Measurements from ENCODE around the gene DENND4C. TPM values are rescaled to one million over a fixed set of nuclear protein-coding genes. Genes with fewer than 3 reads are reported as not detected.

Gene DENND4C
- total RNA-seq, 1 experiment from 2014 or later = 29.5 TPM

GRCh38 chr9:19201899-19202891 is 28.3 kb upstream of the DENND4C start:
- POLR2A ChIA-PET (ENCODE audit: unreplicated experiment) = no interaction called here
- peak in 1 of 2 experiments; percentile 60 for DNase-seq
- no TSS peak for BruUV-seq (replicated peaks)

GRCh38 chr9:19203058-19203457 is 27.4 kb upstream of the DENND4C start:
- peaks cover 16% of the 10 kb centered on the region for H3K4me1 ChIP-seq (replicated peaks; ENCODE audit: insufficient read depth)
- no peaks in the 10 kb centered on the region for H3K27me3 ChIP-seq (ENCODE audit: insufficient read depth, low read depth)
- H3K9me3 ChIP-seq (ENCODE audit: insufficient read depth, low read depth) = no peaks in the 10 kb centered on the region
- POLR2A ChIA-PET (ENCODE audit: unreplicated experiment) = no interaction called here
- H3K4me2 ChIP-seq = no peak overlapping the region
- no peaks in the 10 kb centered on the region for H3K36me3 ChIP-seq (ENCODE audit: low read depth)
- CTCF ChIA-PET = no interaction called here
- H4K20me1 ChIP-seq (ENCODE audit: insufficient read depth) = no peaks in the 10 kb centered on the region
- BruUV-seq (replicated peaks) = no TSS peak
- DNase-seq = no peak
- H3K27ac ChIP-seq = no peak overlapping the region
- peaks cover 3% of the 10 kb centered on the region; the same call in 1 of the 2 replicates for H3F3A ChIP-seq (ENCODE audit: insufficient read depth, low read depth)
- no peak overlapping the region for H3K4me3 ChIP-seq
- H3K9me2 ChIP-seq (ENCODE audit: insufficient read depth) = no peaks in the 10 kb centered on the region
- no peak overlapping the region for H2AFZ ChIP-seq
- intact Hi-C loops (cut with micrococcal nuclease; ENCODE audit: unreplicated experiment) = no loop called here
- no peaks in the 10 kb centered on the region for H3K79me2 ChIP-seq (ENCODE audit: low read depth)
- no peak for TF ChIP-seq EZH2 (IDR thresholded peaks at IDR 0.05; ENCODE audit: low read depth)
- TF ChIP-seq, protein P1, sequence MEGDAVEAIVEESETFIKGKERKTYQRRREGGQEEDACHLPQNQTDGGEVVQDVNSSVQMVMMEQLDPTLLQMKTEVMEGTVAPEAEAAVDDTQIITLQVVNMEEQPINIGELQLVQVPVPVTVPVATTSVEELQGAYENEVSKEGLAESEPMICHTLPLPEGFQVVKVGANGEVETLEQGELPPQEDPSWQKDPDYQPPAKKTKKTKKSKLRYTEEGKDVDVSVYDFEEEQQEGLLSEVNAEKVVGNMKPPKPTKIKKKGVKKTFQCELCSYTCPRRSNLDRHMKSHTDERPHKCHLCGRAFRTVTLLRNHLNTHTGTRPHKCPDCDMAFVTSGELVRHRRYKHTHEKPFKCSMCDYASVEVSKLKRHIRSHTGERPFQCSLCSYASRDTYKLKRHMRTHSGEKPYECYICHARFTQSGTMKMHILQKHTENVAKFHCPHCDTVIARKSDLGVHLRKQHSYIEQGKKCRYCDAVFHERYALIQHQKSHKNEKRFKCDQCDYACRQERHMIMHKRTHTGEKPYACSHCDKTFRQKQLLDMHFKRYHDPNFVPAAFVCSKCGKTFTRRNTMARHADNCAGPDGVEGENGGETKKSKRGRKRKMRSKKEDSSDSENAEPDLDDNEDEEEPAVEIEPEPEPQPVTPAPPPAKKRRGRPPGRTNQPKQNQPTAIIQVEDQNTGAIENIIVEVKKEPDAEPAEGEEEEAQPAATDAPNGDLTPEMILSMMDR (conservative IDR thresholded peaks at IDR 0.05) = no peak

More at GRCh38 chr9:19201899-19202891, 28.3 kb upstream of the DENND4C start:
- H3K27ac ChIP-seq = no peak overlapping the region
- peaks cover 10% of the 10 kb centered on the region for H3K4me1 ChIP-seq (replicated peaks; ENCODE audit: insufficient read depth)
- no peaks in the 10 kb centered on the region for H3K9me3 ChIP-seq (ENCODE audit: insufficient read depth, low read depth)
- 0 out of 2 replicates have a peak overlapping the region, but pooled peaks have one; percentile 16 for H2AFZ ChIP-seq
- CTCF ChIA-PET = no interaction called here
- H3K36me3 ChIP-seq (ENCODE audit: low read depth) = no peaks in the 10 kb centered on the region
- TF ChIP-seq EZH2 (IDR thresholded peaks at IDR 0.05; ENCODE audit: low read depth) = no peak
- TF ChIP-seq, protein P1 (conservative IDR thresholded peaks at IDR 0.05) = no peak
- H3K27me3 ChIP-seq (ENCODE audit: insufficient read depth, low read depth) = no peaks in the 10 kb centered on the region
- H3K4me3 ChIP-seq = no peak overlapping the region
- H4K20me1 ChIP-seq (ENCODE audit: insufficient read depth) = no peaks in the 10 kb centered on the region
- intact Hi-C loops (cut with micrococcal nuclease; ENCODE audit: unreplicated experiment) = no loop called here
- H3K9me2 ChIP-seq (ENCODE audit: insufficient read depth) = no peaks in the 10 kb centered on the region
- no peaks in the 10 kb centered on the region for H3K79me2 ChIP-seq (ENCODE audit: low read depth)
- H3F3A ChIP-seq (ENCODE audit: insufficient read depth, low read depth) = no peaks in the 10 kb centered on the region; the same call in 1 of the 2 replicates
- peak overlapping the region; percentile 48 for H3K4me2 ChIP-seq

DNA sequence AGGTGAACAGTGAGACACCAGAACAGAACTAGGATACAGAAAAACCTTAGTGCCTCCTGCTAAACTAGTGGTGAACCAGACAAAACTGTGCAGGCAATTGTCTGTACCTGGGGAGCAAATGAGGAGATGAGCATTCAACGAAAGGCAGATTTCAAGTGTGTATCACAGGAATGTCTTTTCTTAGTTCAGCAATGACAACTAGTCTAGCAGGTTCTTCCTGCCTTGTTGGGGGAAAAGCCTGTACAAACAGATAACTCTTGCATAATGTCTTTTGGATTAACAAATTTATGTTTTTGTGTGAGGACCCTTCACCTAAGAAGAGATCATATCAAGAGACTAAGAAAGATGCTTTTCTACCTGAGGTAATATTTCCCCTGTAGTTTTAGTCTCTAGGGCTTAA is 21.8 kb upstream of the DENND4C start:
- Histone ChIP-seq H3K9me2 (ENCODE audit: insufficient read depth) (no peaks in the 10 kb centered on the region), H3K36me3 (ENCODE audit: low read depth) (no peaks in the 10 kb centered on the region), H3K79me2 (ENCODE audit: low read depth) (no peaks in the 10 kb centered on the region), H3K27me3 (ENCODE audit: insufficient read depth, low read depth) (no peaks in the 10 kb centered on the region), H2AFZ (no peak overlapping the region), H3K4me1 (replicated peaks; ENCODE audit: insufficient read depth) (peaks cover 33% of the 10 kb centered on the region), H3K4me2 (peak overlapping the region; percentile 79), H4K20me1 (ENCODE audit: insufficient read depth) (no peaks in the 10 kb centered on the region), H3K4me3 (peak overlapping the region; percentile 31; the same call in 1 of the 2 replicates), H3K27ac (peak overlapping the region; percentile 59), H3K9me3 (ENCODE audit: insufficient read depth, low read depth) (no peaks in the 10 kb centered on the region), H3F3A (ENCODE audit: insufficient read depth, low read depth) (peaks cover 19% of the 10 kb centered on the region)
- BruUV-seq (replicated peaks) = no TSS peak
- intact Hi-C loops (cut with micrococcal nuclease; ENCODE audit: unreplicated experiment) = no loop called here
- DNase-seq = peak in 1 of 2 experiments; percentile 84
- CTCF ChIA-PET = interaction anchor here (0.8 kb wide), 1 partner anchor 160 kb away, joined by 3 read pairs; no protein-coding TSS in a partner anchor
- no peak for TF ChIP-seq EZH2 (IDR thresholded peaks at IDR 0.05; ENCODE audit: low read depth)
- TF ChIP-seq, protein P1 (conservative IDR thresholded peaks at IDR 0.05) = no peak
- POLR2A ChIA-PET (ENCODE audit: unreplicated experiment) = no interaction called here

All from PC-9 (cell line).